Measurements from ENCODE around the gene LCP1. TPM values are rescaled to one million over a fixed set of nuclear protein-coding genes. Genes with fewer than 3 reads are reported as not detected.
"Not testable (repeated sequence)": the region's sequence is repeated elsewhere in the genome, so short reads cannot be mapped to it uniquely, and the experiment has no call there.

Gene LCP1
- total RNA-seq, 1 donor from 2014 or later = 83.1 TPM

GRCh38 chr13:46164661-46165060, 17.3 kb downstream of the LCP1 start:
- no peak overlapping the region for H3K4me3 ChIP-seq (ENCODE audit: low read depth, low read length)
- no peaks in the 10 kb centered on the region for H3K36me3 ChIP-seq (ENCODE audit: control insufficient read depth, insufficient read depth, low read length)
- no peak for TF ChIP-seq CTCF (IDR thresholded peaks at IDR 0.05; ENCODE audit: insufficient read depth, low read length, poor library complexity, severe bottlenecking)
- no peaks in the 10 kb centered on the region for H3K27me3 ChIP-seq (ENCODE audit: control insufficient read depth, insufficient read depth, low read length)
- no peak for DNase-seq (ENCODE audit: low read depth)

DNA sequence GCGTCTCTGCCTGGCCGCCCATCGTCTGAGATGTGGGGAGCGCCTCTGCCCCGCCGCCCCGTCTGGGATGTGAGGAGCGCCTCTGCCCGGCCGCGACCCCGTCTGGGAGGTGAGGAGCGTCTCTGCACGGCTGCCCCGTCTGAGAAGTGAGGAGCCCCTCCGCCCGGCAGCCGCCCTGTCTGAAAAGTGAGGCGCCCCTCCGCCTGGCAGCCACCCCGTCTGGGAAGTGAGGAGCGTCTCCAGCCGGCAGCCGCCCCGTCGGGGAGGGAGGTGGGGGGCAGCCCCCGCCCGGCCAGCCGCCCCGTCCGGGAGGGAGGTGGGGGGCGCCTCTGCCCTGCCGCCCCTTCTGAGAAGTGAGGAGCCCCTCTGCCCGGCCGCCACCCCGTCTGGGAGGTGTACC, 19.2 kb downstream of the LCP1 start:
- not testable (repeated sequence) for H3K27me3 ChIP-seq (ENCODE audit: control insufficient read depth, insufficient read depth, low read length); H3K36me3 ChIP-seq (ENCODE audit: control insufficient read depth, insufficient read depth, low read length); DNase-seq (ENCODE audit: low read depth); H3K4me3 ChIP-seq (ENCODE audit: low read depth, low read length)

DNA sequence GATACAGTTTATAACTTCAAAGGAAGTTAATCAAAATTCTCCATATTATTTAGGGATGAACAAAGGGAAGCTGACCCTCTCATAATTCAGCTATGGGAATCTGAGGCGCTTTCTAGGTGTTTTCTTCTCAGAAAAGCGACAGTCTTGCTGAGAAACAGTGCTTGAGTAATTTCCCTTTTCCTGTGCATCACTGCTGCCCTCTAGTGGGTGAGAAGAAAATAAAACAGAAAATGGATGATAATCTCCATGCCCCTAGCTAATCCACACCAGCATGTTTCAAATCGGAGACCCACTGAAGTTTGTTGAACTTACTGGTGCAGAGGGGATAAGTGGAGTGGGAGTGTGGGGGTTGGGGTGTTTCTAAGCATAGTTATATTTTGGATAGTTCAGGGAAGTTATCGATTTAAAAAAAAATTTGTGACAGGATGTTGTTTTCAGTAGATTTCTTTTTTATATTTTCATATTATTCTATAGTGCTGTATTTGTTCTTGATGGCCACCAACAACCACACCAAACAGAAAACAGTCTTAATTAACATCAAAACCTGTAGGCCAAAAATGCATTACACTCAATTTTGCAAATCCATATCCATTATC, 21.4 kb downstream of the LCP1 start:
- no peaks in the 10 kb centered on the region for H3K36me3 ChIP-seq (ENCODE audit: control insufficient read depth, insufficient read depth, low read length)
- peak; percentile 23 for DNase-seq (ENCODE audit: low read depth)
- TF ChIP-seq CTCF (IDR thresholded peaks at IDR 0.05; ENCODE audit: insufficient read depth, low read length, poor library complexity, severe bottlenecking) = peak; percentile 72
- H3K4me3 ChIP-seq (ENCODE audit: low read depth, low read length) = no peak overlapping the region
- no peaks in the 10 kb centered on the region for H3K27me3 ChIP-seq (ENCODE audit: control insufficient read depth, insufficient read depth, low read length)

GRCh38 chr13:46160065-46160464, 21.9 kb downstream of the LCP1 start:
- no peak for DNase-seq (ENCODE audit: low read depth)
- Histone ChIP-seq H3K4me3 (ENCODE audit: low read depth, low read length) (no peak overlapping the region), H3K27me3 (ENCODE audit: control insufficient read depth, insufficient read depth, low read length) (no peaks in the 10 kb centered on the region), H3K36me3 (ENCODE audit: control insufficient read depth, insufficient read depth, low read length) (no peaks in the 10 kb centered on the region)
- no peak for TF ChIP-seq CTCF (IDR thresholded peaks at IDR 0.05; ENCODE audit: insufficient read depth, low read length, poor library complexity, severe bottlenecking)

- no peak for DNase-seq (ENCODE audit: low read depth)
- Histone ChIP-seq H3K36me3 (ENCODE audit: control insufficient read depth, insufficient read depth, low read length) (no peaks in the 10 kb centered on the region), H3K27me3 (ENCODE audit: control insufficient read depth, insufficient read depth, low read length) (no peaks in the 10 kb centered on the region), H3K4me3 (ENCODE audit: low read depth, low read length) (no peak overlapping the region)
- no peak for TF ChIP-seq CTCF (IDR thresholded peaks at IDR 0.05; ENCODE audit: insufficient read depth, low read length, poor library complexity, severe bottlenecking)
These were observed 23.0 kb downstream of the LCP1 start for GRCh38 chr13:46158983-46159382.

DNA sequence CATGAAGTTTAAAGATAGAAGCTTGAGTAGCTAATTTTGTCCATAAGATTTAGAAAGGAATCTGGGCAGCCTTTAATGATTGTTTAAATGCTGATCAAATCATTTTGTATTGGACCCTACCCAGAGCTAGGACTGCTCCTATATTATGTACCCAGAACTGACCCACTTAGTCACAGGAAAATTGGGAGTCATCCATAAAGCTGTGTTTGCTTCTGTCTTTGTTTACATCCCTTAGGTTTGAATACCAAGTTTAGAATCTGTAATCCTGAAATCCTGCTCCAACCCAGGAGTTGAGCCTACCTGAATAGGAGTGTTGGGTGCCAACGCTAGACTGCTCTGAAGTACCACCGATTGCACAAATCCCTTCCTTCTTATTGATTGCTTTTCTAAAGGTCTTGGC, 23.8 kb downstream of the LCP1 start:
- Histone ChIP-seq H3K27me3 (ENCODE audit: control insufficient read depth, insufficient read depth, low read length) (no peaks in the 10 kb centered on the region), H3K4me3 (ENCODE audit: low read depth, low read length) (no peak overlapping the region), H3K36me3 (ENCODE audit: control insufficient read depth, insufficient read depth, low read length) (no peaks in the 10 kb centered on the region)
- no peak for TF ChIP-seq CTCF (IDR thresholded peaks at IDR 0.05; ENCODE audit: insufficient read depth, low read length, poor library complexity, severe bottlenecking)
- DNase-seq (ENCODE audit: low read depth) = no peak
